Islet precursor cell (in vitro differentiated cells): ENCODE data around the gene PSG2.
"Not testable (repeated sequence)": the region's sequence is repeated elsewhere in the genome, so short reads cannot be mapped to it uniquely, and the experiment has no call there.

Source experiments
- DNase-seq: peaks from one replicate; pipeline ENCODE4 v3.0.0-alpha.2; 2018

Gene PSG2

DNA sequence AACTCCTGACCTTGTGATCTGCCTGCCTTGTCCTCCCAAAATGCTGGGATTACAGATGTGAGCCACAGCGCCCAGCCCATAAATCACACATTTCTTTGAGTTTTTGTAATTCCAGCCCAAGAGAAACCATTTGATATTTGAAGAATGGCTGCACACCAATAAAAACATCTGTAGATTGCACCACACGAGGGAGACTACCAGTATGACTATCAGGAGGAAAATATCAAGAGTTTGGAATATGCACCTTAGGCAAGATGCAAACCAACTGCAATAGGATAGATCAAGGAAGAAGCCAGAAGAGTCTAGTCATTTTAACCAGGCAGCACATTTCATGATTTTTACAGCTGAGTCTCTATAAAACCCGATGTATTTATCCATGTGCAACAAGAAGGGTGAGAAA is 20.1 kb downstream of the PSG2 start:
- not testable (repeated sequence) for DNase-seq

DNA sequence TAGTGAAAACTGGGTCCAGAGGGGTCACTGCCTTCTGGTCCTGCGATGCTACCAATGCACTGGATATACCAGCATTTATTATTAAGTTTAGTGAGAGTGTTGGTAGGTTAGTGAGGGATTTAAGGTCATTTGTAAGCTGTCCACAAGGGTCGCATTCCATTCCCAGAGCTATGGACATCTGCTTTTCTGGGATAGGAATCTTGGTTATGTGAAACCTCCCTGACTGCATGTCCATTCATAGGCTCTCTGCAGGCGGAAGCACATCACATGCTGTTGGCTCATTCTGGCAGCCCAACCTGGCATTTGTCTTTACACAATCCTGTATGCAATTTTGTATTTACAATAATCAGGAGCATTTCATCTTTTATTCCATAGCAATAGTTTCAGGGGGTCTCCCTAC is 21.2 kb downstream of the PSG2 start:
- not testable (repeated sequence) for DNase-seq

DNA sequence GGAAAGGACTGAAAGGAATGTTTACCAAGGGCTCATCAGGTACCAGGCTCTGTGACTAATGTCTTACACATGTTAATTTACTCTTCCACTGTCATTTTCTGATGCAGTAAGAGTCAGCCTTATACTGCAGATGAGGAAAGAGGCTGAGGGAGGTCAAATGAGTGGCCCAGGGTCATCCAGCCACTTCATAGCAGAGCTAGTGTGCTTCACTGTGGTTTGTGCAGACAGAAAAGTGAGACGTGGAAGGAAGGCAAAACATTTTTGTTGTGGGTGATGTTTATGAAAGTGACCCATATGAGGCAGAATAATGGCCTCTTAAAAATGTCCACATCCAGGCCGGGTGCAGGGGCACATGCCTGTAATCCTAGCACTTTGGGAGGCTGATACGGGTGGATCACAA is 22.2 kb downstream of the PSG2 start:
- not testable (repeated sequence) for DNase-seq

DNA sequence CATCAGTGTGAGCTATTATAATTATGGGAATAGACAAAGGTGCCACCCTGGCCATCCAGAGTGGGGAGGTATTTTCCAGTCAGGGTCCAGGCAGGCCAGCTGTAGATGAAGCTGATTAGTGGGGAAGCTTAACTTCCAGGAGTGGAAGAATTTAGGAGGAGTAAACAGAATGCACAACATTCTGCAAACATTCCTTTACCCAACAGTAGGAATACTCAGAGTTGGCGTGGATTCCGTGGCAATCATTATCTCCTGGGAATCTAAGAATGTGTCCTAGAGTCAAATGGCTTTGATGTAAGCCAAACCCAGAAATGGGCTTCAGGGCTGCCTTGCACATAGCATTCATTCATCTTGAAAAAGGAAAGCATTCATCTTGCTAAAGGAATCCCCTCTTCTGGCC is 23.0 kb downstream of the PSG2 start:
- DNase-seq: not testable (repeated sequence)

DNA sequence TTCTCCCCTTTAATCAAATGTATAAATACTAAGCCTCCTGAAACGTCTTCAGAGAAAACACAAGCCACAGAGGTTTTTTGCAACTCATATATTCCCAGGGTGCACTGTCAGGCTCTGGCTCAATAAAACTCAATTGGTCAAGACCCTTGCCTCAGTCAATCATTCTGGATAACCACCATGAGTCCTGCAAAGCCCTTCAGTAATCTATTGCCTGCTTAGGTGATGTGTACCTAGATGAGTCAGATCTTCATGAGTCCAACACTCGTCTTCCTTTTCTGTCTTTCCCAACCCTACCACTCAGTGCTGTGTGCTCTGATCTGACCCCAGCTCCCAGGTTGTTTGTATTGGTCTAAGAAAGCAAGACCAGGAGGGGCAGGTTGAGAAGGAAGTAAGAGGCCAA is 24.1 kb downstream of the PSG2 start:
- DNase-seq: not testable (repeated sequence)

DNA sequence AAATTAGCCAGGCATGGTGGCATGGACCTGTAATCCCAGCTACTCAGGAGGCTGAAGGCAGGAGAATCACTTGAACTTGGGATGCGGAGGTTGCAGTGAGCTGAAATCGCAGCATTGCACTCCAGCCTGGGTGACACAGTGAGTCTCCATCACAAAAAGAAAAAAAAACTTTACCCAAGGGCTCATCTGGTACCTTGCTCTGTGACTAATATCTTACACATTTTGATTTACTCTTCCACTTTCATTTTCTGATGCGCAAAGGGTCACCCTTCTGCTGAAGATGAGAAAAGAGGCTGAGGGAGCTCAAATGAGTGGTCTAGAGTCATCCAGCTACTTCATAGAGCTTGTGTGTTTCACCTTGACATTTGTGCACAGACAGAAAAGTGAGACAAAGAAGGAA is 34.5 kb downstream of the PSG2 start:
- DNase-seq: not testable (repeated sequence)

DNA sequence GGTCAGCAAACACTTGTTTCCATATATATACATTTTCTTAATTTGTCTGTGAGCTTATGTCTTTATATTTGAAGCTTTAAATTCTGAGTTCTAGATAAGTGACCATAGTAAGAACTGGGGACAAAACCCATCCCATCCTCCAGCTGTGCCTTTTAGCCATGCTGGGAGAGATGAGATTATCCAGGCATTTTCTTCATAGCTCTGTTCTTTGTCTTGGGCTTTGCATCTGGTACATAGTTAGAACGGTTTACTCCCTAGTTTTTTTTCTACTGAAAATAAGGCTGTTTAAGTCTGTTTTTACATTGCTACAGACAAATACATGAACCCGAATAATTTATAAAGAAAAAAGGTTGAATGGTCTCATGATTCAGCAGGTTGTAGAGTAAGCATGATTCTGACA is 35.9 kb downstream of the PSG2 start:
- not testable (repeated sequence) for DNase-seq

DNA sequence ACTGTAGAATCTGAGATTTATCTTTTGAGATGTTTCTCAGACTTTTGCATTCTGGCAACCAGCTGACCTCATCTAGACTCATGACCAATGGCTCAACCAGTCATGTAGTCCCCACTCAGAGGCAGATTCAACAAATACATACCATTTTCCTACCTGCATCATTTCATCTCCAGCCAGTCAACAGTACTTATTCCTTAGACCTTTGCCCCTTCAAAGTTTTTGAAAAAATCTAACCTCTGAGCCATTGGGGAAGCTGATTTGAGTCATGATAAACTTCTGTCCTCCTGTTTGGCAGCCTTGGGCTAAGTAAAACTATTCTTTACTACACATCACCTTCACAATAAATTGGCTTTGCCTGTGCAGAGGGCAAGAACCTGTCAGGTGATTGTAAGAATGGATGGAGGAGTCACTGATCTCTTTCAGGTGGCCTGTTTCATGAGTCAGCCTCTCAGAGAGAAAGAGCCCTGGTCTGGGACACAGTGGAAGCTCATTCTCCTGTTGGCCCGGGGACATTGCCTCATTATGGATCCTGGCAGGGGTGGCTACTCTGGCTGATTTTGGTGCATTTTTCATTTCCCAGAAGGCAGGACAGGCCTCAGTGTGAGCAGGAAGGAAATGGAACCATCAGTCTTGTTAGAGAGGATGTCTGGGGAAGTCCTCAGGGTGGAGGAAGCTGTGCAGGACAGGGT is 38.9 kb downstream of the PSG2 start:
- DNase-seq: not testable (repeated sequence)

DNA sequence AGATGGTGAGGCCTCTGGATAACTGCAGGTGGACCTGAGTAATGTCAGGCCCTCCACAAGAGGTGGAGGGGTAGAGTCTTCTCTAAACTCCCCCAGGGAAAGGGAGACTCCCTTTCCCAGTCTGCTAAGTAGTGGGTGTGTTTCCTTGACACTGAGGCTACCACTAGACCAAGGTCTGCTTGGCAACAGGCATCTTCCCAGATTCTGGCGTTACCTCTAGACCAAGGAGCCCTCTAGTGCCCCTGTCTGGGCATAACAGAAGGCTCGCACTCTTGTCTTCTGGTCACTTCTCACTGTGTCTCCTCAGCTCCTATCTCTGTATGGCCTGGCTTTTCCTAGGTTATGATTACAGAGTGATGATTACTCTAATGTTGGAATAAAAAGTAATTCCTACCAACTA is 50.9 kb downstream of the PSG2 start:
- DNase-seq: not testable (repeated sequence)

DNA sequence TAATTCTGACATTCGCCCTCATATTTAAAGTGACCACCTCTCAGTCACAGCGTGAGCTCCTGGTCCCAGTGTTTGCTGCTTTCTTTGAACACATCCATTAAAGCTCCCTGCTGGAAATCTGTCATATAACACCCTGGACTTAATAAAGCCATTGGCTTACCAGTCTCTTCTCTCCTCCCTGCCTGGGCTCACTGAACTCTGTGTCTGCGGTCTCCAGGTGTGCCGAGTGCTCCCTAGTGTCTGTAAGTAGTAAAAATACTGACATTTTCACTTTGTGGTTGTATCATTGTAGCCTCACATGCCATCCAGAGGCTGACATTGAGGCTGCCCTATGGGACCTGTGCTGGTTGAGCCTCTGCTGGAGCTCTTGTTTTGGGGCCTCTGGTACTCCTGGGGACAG is 53.6 kb downstream of the PSG2 start:
- no peak for DNase-seq

DNA sequence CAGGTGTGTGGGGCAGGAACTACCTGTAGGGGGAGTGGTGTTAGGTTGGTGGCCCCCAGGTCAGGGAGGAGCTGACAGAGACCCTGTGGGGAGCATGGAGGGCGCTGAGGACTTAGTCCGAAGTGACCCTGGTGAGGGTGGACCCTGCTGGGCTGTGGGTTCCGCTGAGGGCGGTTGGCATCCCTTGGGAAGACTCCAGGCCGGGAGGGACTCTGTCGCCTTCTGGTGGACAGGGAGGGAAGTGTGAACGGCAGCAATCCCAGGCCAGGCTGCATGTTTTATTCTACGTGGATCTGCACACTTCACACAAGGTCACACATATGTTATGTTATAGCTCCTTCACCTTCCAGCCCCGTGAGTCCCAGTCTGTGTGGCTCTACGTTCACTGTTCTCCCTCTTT is 54.5 kb downstream of the PSG2 start:
- not testable (repeated sequence) for DNase-seq

DNA sequence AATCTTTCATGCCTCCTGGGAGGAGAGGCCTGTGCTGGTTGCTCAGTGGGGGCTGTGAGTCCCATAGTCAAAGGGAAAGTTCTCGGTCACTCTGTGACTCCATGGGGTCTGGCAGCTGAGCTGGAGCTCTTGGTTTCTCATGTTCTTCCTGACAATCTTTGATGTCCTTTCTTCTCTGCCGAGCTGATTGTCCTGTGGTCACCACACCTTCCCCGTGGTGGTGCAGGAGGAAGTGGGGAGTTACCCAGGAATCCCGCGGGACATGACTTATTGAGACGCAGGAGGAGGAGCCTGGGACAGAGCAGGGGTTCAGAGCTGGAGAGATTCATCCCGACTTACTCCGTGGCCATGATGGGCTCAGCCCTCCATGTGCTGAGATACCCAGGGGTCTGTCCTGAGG is 55.4 kb downstream of the PSG2 start:
- DNase-seq: not testable (repeated sequence)

DNA sequence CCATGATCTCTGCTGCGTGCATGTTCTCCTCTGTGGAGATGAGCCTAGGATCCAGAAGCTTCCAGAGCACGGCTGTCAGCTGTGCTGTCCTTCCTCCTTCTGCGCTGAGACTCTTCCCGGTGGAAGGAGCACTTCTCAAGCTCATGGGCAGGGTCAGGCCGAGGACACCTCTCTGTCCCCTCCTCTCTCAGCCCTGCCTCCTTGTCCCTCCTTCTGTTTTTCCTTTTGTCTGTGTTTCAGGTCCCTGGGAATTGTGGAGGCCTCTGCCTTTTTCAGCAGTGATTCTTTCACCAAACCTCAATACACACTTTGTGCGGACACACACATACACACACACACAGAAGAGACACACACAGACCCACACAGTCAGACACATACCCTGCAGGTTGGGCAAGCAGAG is 56.1 kb downstream of the PSG2 start, which contains the start of gene PSG11:
TSS of gene PSG11 (minus strand) at position 101 of the 400 bp plus-strand sequence. CDS start at position 4, 97 bp downstream.
- not testable (repeated sequence) for DNase-seq

DNA sequence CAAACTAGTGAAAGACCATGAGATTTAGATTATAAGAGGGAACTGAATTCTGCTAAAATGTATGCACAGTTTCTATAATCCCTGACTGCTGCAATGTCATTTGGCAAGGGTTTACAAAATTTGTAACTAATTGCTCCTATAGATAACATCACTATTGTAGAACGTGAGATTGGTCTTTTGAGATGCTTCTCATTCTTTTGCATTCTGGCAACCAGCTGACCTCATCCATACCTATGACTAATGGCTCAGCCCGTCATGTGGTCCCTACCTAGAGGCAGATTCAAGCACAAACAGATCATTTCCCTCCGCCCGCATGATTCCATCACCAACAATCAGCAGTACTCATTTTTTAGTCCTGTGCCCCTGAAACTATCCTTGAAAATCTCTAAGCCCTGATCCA is 60.4 kb downstream of the PSG2 start:
- not testable (repeated sequence) for DNase-seq

DNA sequence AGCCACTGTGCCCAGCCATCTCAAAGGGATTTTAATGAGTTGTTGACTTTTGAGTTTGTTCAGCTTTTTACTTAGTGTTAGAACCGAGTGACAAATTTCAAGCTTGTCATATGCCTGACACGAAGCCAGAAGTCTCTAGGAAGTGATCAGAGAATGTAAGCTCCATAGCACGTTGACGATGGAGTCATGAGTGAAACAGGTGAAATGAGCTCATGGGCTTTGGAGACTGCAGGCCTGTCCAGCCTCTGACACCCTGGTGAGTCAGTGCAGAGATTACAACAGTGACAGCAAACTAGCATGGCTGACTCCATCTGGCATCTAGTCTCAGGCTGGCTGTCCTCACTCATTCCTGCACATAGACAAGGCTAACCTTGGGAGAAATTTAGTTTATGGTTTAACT is 60.9 kb downstream of the PSG2 start:
- not testable (repeated sequence) for DNase-seq

DNA sequence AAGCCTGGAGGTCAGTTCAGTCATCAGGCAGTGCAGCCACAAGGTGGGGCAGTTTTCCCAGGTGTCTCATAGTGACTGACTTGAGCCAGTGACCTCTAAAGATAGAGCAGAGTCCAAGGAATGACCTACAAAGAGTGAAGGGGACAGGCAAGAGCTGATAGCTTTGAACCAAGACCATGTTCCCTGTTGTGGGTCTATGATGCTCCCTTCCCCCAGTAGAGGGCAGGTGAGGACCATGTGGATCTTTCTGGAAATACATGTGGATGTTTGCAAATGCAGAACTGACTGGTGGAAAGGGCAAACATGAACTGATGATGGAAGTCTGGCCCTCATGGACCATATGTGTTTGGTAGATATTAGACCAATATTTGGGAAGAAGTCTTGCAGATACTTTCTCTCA is 62.9 kb downstream of the PSG2 start:
- not testable (repeated sequence) for DNase-seq
